Activated naive CD4-positive, alpha-beta T cell treated with anti-CD3 and anti-CD28 coated beads, Interleukin-2, amount 10 ng/mL, durations not matched to agents 7 days and 5 days (primary cell): ENCODE measurements around the gene FOXP1.
A peak's percentile ranks its signal among the peaks of the same experiment; 100 is the strongest.
"Not testable (repeated sequence)": the region's sequence is repeated elsewhere in the genome, so short reads cannot be mapped to it uniquely, and the experiment has no call there.

Experiments
- CTCF ChIA-PET: fragments of 350-600 bp; sonication (Branson Sonifier 250); formaldehyde crosslinking; loops from one replicate; lab custom pipeline; 2021; ENCODE audit warnings: antibody characterized with exemption; lab: Charles Lee
- DNase-seq: peaks from one replicate; pipeline ENCODE4 v3.0.0-alpha.2; 2020
- H3K27ac Mint-ChIP-seq: one replicate; pipeline ENCODE4 v1.8.0; 2021; ENCODE audit warnings: mild to moderate bottlenecking, moderate library complexity, mixed read lengths
- H3K27me3 Mint-ChIP-seq: one replicate; pipeline ENCODE4 v1.8.0; 2021; ENCODE audit warnings: mild to moderate bottlenecking, mixed read lengths
- H3K36me3 Mint-ChIP-seq: one replicate; pipeline ENCODE4 v1.8.0; 2021; ENCODE audit warnings: mixed read lengths
- H3K4me1 Mint-ChIP-seq: one replicate; pipeline ENCODE4 v1.8.0; 2021; ENCODE audit warnings: mixed read lengths
- H3K4me3 Mint-ChIP-seq: one replicate; pipeline ENCODE4 v1.8.0; 2021; ENCODE audit warnings: mild to moderate bottlenecking, moderate library complexity, mixed read lengths
- H3K9me3 Mint-ChIP-seq: one replicate; pipeline ENCODE4 v1.8.0; 2021; ENCODE audit warnings: mixed read lengths

The FOXP1 gene

GRCh38 chr3:70990185-70990584 is 593.3 kb downstream of the FOXP1 start:
- H3K9me3 Mint-ChIP-seq, result peaks cover 6% of the 10 kb centered on the region
- H3K36me3 Mint-ChIP-seq, result peaks cover 88% of the 10 kb centered on the region
- CTCF ChIA-PET, result no interaction called here
- no peak for DNase-seq
- peak overlapping the region; percentile 35 for H3K27ac Mint-ChIP-seq
- H3K4me3 Mint-ChIP-seq, result no peak overlapping the region
- no peaks in the 10 kb centered on the region for H3K27me3 Mint-ChIP-seq
- H3K4me1 Mint-ChIP-seq, result peaks cover 39% of the 10 kb centered on the region

- Mint-ChIP-seq H3K27me3 (no peaks in the 10 kb centered on the region), H3K36me3 (peaks cover 88% of the 10 kb centered on the region), H3K4me1 (peaks cover 43% of the 10 kb centered on the region), H3K27ac (no peak overlapping the region), H3K4me3 (no peak overlapping the region), H3K9me3 (peaks cover 6% of the 10 kb centered on the region)
- CTCF ChIA-PET, result interaction anchor here (0.6 to 1.7 kb wide), 2 partner anchors 85 to 597 kb away, joined by 3 to 5 read pairs; no protein-coding TSS in a partner anchor
- no peak for DNase-seq
Observed at GRCh38 chr3:70989174-70989573, 594.4 kb downstream of the FOXP1 start.

- Mint-ChIP-seq H3K9me3 (peaks cover 6% of the 10 kb centered on the region), H3K4me1 (peaks cover 52% of the 10 kb centered on the region), H3K36me3 (peaks cover 86% of the 10 kb centered on the region), H3K27ac (no peak overlapping the region), H3K4me3 (no peak overlapping the region), H3K27me3 (no peaks in the 10 kb centered on the region)
- DNase-seq, result no peak
- CTCF ChIA-PET, result interaction anchor here (0.9 to 1.7 kb wide), 3 partner anchors 10 to 598 kb away, joined by 3 to 5 read pairs (median 3); partner anchors contain the start of gene FOXP1
Observed at GRCh38 chr3:70988111-70988510, 595.4 kb downstream of the FOXP1 start.

DNA sequence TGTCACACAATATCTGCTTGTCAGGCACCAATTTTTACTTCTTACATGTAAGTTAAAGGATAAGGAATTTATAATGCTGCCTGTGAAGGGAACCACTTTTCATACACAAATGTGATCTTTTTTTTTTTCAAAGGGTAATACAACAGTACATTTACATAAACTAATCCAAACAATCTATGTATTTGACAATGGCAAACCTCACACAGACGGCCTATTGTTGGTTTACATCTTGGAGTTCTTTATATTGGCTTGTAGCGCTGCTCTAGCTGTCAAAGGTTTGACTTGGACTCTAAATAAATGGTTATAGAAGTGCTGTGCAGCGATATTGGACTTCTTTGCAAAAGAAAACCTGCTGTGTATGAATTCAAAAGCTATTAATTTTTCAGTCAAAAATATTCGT is 598.0 kb downstream of the FOXP1 start:
- Mint-ChIP-seq H3K36me3 (peaks cover 85% of the 10 kb centered on the region), H3K9me3 (peaks cover 3% of the 10 kb centered on the region), H3K4me1 (peaks cover 58% of the 10 kb centered on the region), H3K27ac (no peak overlapping the region), H3K27me3 (no peaks in the 10 kb centered on the region), H3K4me3 (no peak overlapping the region)
- no peak for DNase-seq
- CTCF ChIA-PET, result no interaction called here

DNA sequence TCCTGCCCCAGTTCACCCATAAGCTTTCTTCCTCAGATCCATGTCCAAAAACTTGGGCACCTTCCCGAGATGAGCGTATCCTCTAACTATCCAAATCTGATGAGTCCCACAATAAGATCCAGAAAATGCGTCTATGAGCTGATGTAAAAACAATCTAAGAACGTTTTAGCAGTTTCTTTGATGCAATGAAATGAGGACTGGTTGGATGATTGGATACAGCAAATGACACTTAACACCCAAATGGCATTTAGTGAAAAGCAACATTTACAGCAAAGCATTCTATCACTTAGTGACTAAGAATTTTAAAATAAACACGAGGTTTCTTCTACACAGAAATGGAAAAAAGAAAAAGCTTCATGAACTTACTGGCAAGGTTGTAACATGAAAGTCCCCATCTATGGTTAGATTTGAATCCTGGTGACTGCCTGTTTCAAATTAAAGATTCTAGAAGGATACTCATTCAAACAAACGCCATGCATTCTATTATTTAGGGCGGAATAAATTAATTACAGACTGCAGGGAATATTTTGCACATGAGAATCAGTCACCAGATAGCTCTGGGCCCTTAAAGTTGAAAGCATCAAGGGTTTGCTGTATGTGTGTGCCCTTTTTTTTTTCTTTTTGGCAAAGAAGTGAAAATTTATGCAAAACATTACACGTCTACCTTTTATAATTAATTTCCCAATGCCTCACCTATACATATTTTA is 598.6 kb downstream of the FOXP1 start:
- Mint-ChIP-seq H3K27ac (peak overlapping the region; percentile 17), H3K36me3 (peaks cover 86% of the 10 kb centered on the region), H3K4me3 (no peak overlapping the region), H3K4me1 (peaks cover 57% of the 10 kb centered on the region), H3K9me3 (peaks cover 3% of the 10 kb centered on the region), H3K27me3 (no peaks in the 10 kb centered on the region)
- no peak for DNase-seq
- CTCF ChIA-PET, result no interaction called here

DNA sequence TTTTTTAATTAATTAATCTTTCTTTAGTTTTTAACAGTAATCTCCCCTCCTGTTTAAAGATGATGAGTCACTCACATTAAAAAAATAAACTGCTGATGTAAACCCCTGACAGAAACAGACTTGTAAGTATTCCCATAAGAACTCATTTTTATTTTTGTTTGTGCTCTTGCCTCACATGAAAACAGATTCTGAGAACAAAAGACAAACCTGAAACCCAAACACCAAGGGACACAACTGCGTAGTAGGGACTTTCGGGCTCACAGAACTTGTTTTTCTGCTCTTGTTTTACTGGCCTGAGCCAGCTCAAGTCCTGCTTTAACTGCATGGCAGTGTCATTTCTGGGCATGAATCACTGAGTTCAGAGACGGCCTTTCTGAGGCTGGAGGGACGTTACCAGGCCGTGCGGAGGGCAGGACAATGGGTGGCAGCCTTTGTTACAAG is 600.8 kb downstream of the FOXP1 start:
- H3K4me1 Mint-ChIP-seq, result peaks cover 49% of the 10 kb centered on the region
- H3K4me3 Mint-ChIP-seq, result no peak overlapping the region
- peaks cover 84% of the 10 kb centered on the region for H3K36me3 Mint-ChIP-seq
- H3K27me3 Mint-ChIP-seq, result no peaks in the 10 kb centered on the region
- H3K27ac Mint-ChIP-seq, result peak overlapping the region; percentile 73
- CTCF ChIA-PET, result no interaction called here
- H3K9me3 Mint-ChIP-seq, result no peaks in the 10 kb centered on the region
- DNase-seq, result no peak

GRCh38 chr3:70982284-70982683 is 601.2 kb downstream of the FOXP1 start:
- no peaks in the 10 kb centered on the region for H3K9me3 Mint-ChIP-seq
- no peak for DNase-seq
- no peaks in the 10 kb centered on the region for H3K27me3 Mint-ChIP-seq
- peak overlapping the region; percentile 35 for H3K27ac Mint-ChIP-seq
- peaks cover 84% of the 10 kb centered on the region for H3K36me3 Mint-ChIP-seq
- CTCF ChIA-PET, result no interaction called here
- H3K4me1 Mint-ChIP-seq, result peaks cover 46% of the 10 kb centered on the region
- no peak overlapping the region for H3K4me3 Mint-ChIP-seq

- Mint-ChIP-seq H3K36me3 (peaks cover 82% of the 10 kb centered on the region), H3K9me3 (no peaks in the 10 kb centered on the region), H3K27ac (peak overlapping the region; percentile 73), H3K4me3 (no peak overlapping the region), H3K27me3 (no peaks in the 10 kb centered on the region), H3K4me1 (peaks cover 46% of the 10 kb centered on the region)
- no peak for DNase-seq
- CTCF ChIA-PET, result no interaction called here
Observed at GRCh38 chr3:70981231-70981880, 602.2 kb downstream of the FOXP1 start.

GRCh38 chr3:70980646-70981170 is 602.8 kb downstream of the FOXP1 start:
- H3K27me3 Mint-ChIP-seq, result no peaks in the 10 kb centered on the region
- H3K4me3 Mint-ChIP-seq, result no peak overlapping the region
- CTCF ChIA-PET, result no interaction called here
- no peak for DNase-seq
- H3K36me3 Mint-ChIP-seq, result peaks cover 81% of the 10 kb centered on the region
- peak overlapping the region; percentile 73 for H3K27ac Mint-ChIP-seq
- no peaks in the 10 kb centered on the region for H3K9me3 Mint-ChIP-seq
- peaks cover 46% of the 10 kb centered on the region for H3K4me1 Mint-ChIP-seq

- Mint-ChIP-seq H3K27ac (peak overlapping the region; percentile 73), H3K9me3 (no peaks in the 10 kb centered on the region), H3K4me3 (no peak overlapping the region), H3K4me1 (peaks cover 46% of the 10 kb centered on the region), H3K27me3 (no peaks in the 10 kb centered on the region), H3K36me3 (peaks cover 84% of the 10 kb centered on the region)
- DNase-seq, result no peak
- CTCF ChIA-PET, result no interaction called here
Observed at GRCh38 chr3:70979983-70980645, 603.4 kb downstream of the FOXP1 start.

GRCh38 chr3:70977712-70978111 is 605.8 kb downstream of the FOXP1 start:
- CTCF ChIA-PET, result interaction anchor here (1.0 kb wide), 1 partner anchor 10 kb away, joined by 3 read pairs; no protein-coding TSS in a partner anchor
- Mint-ChIP-seq H3K4me3 (no peak overlapping the region), H3K27ac (no peak overlapping the region), H3K4me1 (peaks cover 29% of the 10 kb centered on the region), H3K27me3 (no peaks in the 10 kb centered on the region), H3K9me3 (no peaks in the 10 kb centered on the region), H3K36me3 (peaks cover 81% of the 10 kb centered on the region)
- DNase-seq, result no peak

DNA sequence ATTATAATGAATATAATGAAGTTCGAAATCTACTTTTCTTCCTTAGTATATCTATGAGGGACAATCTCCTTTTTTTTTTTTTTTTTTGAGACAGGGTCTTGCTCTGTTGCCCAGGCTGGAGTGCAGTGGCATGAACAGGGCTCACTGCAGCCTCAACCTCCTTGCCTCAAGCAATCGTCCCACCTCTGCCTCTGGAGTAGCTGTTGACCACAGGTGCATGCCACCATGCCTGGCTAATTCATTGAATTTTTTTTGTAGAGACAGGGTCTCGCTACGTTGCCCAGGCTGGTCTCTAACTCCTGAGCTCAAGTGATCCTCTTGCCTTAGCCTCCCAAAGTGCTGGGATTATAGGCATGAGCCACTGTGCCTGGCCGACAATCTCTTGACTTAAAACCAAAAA is 607.5 kb downstream of the FOXP1 start:
- H3K9me3 Mint-ChIP-seq, H3K4me3 Mint-ChIP-seq, DNase-seq, H3K27ac Mint-ChIP-seq, H3K27me3 Mint-ChIP-seq, CTCF ChIA-PET: not testable (repeated sequence)
- Mint-ChIP-seq H3K36me3 (peaks cover 83% of the 10 kb centered on the region), H3K4me1 (peaks cover 13% of the 10 kb centered on the region)

- DNase-seq, result no peak
- no peaks in the 10 kb centered on the region for H3K27me3 Mint-ChIP-seq
- H3K36me3 Mint-ChIP-seq, result peaks cover 78% of the 10 kb centered on the region
- CTCF ChIA-PET, result interaction anchor here (0.8 to 1.0 kb wide), 2 partner anchors 37 to 60 kb away, joined by 3 read pairs; no protein-coding TSS in a partner anchor
- H3K27ac Mint-ChIP-seq, result peak overlapping the region; percentile 11
- peaks cover 3% of the 10 kb centered on the region for H3K4me1 Mint-ChIP-seq
- H3K4me3 Mint-ChIP-seq, result no peak overlapping the region
- no peaks in the 10 kb centered on the region for H3K9me3 Mint-ChIP-seq
Observed at GRCh38 chr3:70974747-70975146, 608.8 kb downstream of the FOXP1 start.

DNA sequence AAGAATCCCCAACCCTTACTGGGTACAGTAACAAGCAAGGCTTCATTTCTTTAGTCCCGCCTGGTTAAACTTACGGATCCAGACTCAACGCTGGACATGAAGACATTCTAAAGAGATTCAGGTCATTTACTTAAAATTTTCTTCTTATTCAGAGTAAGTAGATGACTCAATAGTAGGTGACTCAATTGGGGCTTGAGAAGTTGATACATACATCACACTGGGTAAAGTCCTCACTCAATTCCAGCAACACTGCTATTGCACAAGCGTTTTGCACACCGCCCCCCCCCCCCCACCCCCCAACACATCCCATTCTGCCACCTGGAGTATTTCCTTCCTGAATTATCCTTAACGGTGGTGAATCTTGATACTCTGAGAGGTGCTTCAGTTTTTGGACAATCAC is 610.0 kb downstream of the FOXP1 start:
- Mint-ChIP-seq H3K4me1 (no peaks in the 10 kb centered on the region), H3K27ac (no peak overlapping the region), H3K27me3 (no peaks in the 10 kb centered on the region), H3K9me3 (no peaks in the 10 kb centered on the region), H3K36me3 (peaks cover 80% of the 10 kb centered on the region), H3K4me3 (no peak overlapping the region)
- DNase-seq, result no peak
- CTCF ChIA-PET, result no interaction called here
